Natural killer cell (primary cell): ENCODE measurements around the gene ABCB9. TPM values are rescaled to one million over a fixed set of nuclear protein-coding genes. Genes with fewer than 3 reads are reported as not detected.
A peak's percentile ranks its signal among the peaks of the same experiment; 100 is the strongest.

Experiments used
- ATAC-seq, 3 donors: fragments of 150-1000 bp in 2 of 3; fragments of 200-7000 bp in 1 of 3; cut with Tn5 transposase; 1 replicate in 1 of 3; 2 replicates in 2 of 3; pipeline ENCODE4 v1.10.0; 2021; ENCODE audit warnings: mild to moderate bottlenecking in 2 of 3, moderate library complexity in 2 of 3
- DNase-seq, 2 donors: peaks; one replicate each; pipeline versions ENCODE4 v3.0.0 to v3.0.0-alpha.2; 2013 to 2021; ENCODE audit warnings: mixed read lengths in 1 of 2
- H3K27ac ChIP-seq: one replicate; pipeline ENCODE4 v1.5.1; 2013; ENCODE audit warnings: mild to moderate bottlenecking, low read length
- H3K27me3 ChIP-seq: one replicate; pipeline ENCODE4 v1.6.1; 2013; ENCODE audit warnings: low read length; ENCODE audit not compliant: control insufficient read depth, insufficient read depth
- H3K36me3 ChIP-seq: one replicate; pipeline ENCODE4 v1.6.1; 2013; ENCODE audit warnings: low read length; ENCODE audit not compliant: control insufficient read depth, insufficient read depth
- H3K4me1 ChIP-seq: one replicate; pipeline ENCODE4 v1.6.1; 2013; ENCODE audit warnings: low read length; ENCODE audit not compliant: control insufficient read depth, insufficient read depth
- H3K4me3 ChIP-seq: one replicate; pipeline ENCODE4 v1.5.1; 2013; ENCODE audit warnings: low read length
- H3K9me3 ChIP-seq: one replicate; pipeline ENCODE4 v1.6.1; 2013; ENCODE audit warnings: low read length; ENCODE audit not compliant: control insufficient read depth, insufficient read depth
- H3K27ac Mint-ChIP-seq, 2 donors: one replicate each; pipeline ENCODE4 v1.8.0; 2022; ENCODE audit warnings: mild to moderate bottlenecking in 2 of 2, mixed read lengths in 2 of 2, moderate library complexity in 1 of 2
- H3K27me3 Mint-ChIP-seq, 2 donors: one replicate each; pipeline ENCODE4 v1.8.0; 2022; ENCODE audit warnings: low read depth in 2 of 2, mixed read lengths in 2 of 2
- H3K36me3 Mint-ChIP-seq: one replicate; pipeline ENCODE4 v1.8.0; 2022; ENCODE audit warnings: mixed read lengths
- H3K4me1 Mint-ChIP-seq, 2 donors: one replicate each; pipeline ENCODE4 v1.8.0; 2022; ENCODE audit warnings: mixed read lengths in 2 of 2
- H3K4me3 Mint-ChIP-seq: one replicate; pipeline ENCODE4 v1.8.0; 2022; ENCODE audit warnings: mild to moderate bottlenecking, moderate library complexity, mixed read lengths
- H3K9me3 Mint-ChIP-seq, 2 donors: one replicate each; pipeline ENCODE4 v1.8.0; 2022; ENCODE audit warnings: mixed read lengths in 2 of 2
- CTCF ChIP-seq: fragments of 200-600 bp; IDR thresholded peaks from one replicate; pipeline ENCODE4 v1.8.0; 2022; ENCODE audit warnings: antibody characterized with exemption
- WGBS: methylation state at CpG from one replicate; pipeline ENCODE4 v1.1.7; 2013; ENCODE audit warnings: missing lambda C conversion rate; ENCODE audit not compliant: insufficient coverage; 5-methylcytosine and 5-hydroxymethylcytosine counted together
- intact Hi-C: fragments of 100-400 bp; cut with micrococcal nuclease; formaldehyde crosslinking; loops from one replicate; pipeline ENCODE4 v1.14.2; 2022
- total RNA-seq, 4 donors: library from RNA; stranded (reverse); fragments of 120-200 nt in 1 of 4; gene quantifications; one replicate each; pipeline versions ENCODE4 v1.2.3 to v1.2.4, GENCODE V29; 2013 to 2022

Gene ABCB9
- total RNA-seq, 3 donors from 2014 or later (not counting 1 experiment from before 2014, with no cell fraction given) = 2.4 to 4.0 (median 3.3) TPM

GRCh38 chr12:122983789-122984515, 17.7 kb upstream of the ABCB9 start:
- DNase-seq = no peak
- intact Hi-C loops = loop anchor here (5.0 kb wide), 1 partner anchor 168 kb away; the partner anchor contains the start of gene PITPNM2
- H3K36me3 Mint-ChIP-seq = no peaks in the 10 kb centered on the region
- no peaks in the 10 kb centered on the region for H3K9me3 ChIP-seq
- no peaks in the 10 kb centered on the region for H3K27me3 ChIP-seq
- peak overlapping the region; percentile 58 to 79 for H3K27ac Mint-ChIP-seq
- no peaks in the 10 kb centered on the region for H3K9me3 Mint-ChIP-seq
- WGBS = 46% methylated on average over 9 of the region's 9 CpGs
- TF ChIP-seq CTCF = no peak
- H3K4me1 ChIP-seq = peaks cover 56% of the 10 kb centered on the region
- no peak overlapping the region for H3K27ac ChIP-seq
- H3K4me3 ChIP-seq = no peak overlapping the region
- H3K4me3 Mint-ChIP-seq = peak overlapping the region; percentile 59
- H3K27me3 Mint-ChIP-seq = no peaks in the 10 kb centered on the region
- peaks cover 31% of the 10 kb centered on the region for H3K36me3 ChIP-seq
- ATAC-seq = no peak
- H3K4me1 Mint-ChIP-seq = peaks cover 28 to 43% of the 10 kb centered on the region in 2 donors

GRCh38 chr12:122982963-122983788, 16.9 kb upstream of the ABCB9 start:
- Histone ChIP-seq H3K9me3 (no peaks in the 10 kb centered on the region), H3K4me1 (peaks cover 57% of the 10 kb centered on the region), H3K27ac (no peak overlapping the region), H3K4me3 (no peak overlapping the region), H3K27me3 (no peaks in the 10 kb centered on the region), H3K36me3 (peaks cover 26% of the 10 kb centered on the region)
- H3K4me1 Mint-ChIP-seq = peaks cover 28 to 44% of the 10 kb centered on the region in 2 donors
- peak overlapping the region; percentile 58 to 79 for H3K27ac Mint-ChIP-seq
- WGBS = 89% methylated on average over 21 of the region's 21 CpGs
- H3K9me3 Mint-ChIP-seq = no peaks in the 10 kb centered on the region
- H3K27me3 Mint-ChIP-seq = no peaks in the 10 kb centered on the region
- no peaks in the 10 kb centered on the region for H3K36me3 Mint-ChIP-seq
- ATAC-seq = no peak
- intact Hi-C loops = loop anchor here (5.0 kb wide), 1 partner anchor 169 kb away; the partner anchor contains the start of gene PITPNM2
- DNase-seq = no peak
- TF ChIP-seq CTCF = no peak
- H3K4me3 Mint-ChIP-seq = peak overlapping the region; percentile 59

- intact Hi-C loops = loop anchor here (5.0 kb wide), 1 partner anchor 170 kb away; the partner anchor contains the start of gene PITPNM2
- Histone ChIP-seq H3K4me1 (peaks cover 60% of the 10 kb centered on the region), H3K9me3 (no peaks in the 10 kb centered on the region), H3K27me3 (no peaks in the 10 kb centered on the region), H3K4me3 (no peak overlapping the region), H3K36me3 (peaks cover 21% of the 10 kb centered on the region), H3K27ac (no peak overlapping the region)
- Mint-ChIP-seq H3K36me3 (no peaks in the 10 kb centered on the region), H3K9me3 (no peaks in the 10 kb centered on the region), H3K4me3 (peak overlapping the region; percentile 40), H3K27ac (peak overlapping the region; percentile 58 to 64), H3K27me3 (no peaks in the 10 kb centered on the region), H3K4me1 (peaks cover 28 to 50% of the 10 kb centered on the region in 2 donors)
- ATAC-seq (no peak), DNase-seq (no peak)
- 83% methylated on average over 11 of the region's 11 CpGs for WGBS
- TF ChIP-seq CTCF = no peak
Measured at GRCh38 chr12:122982477-122982815, 16.2 kb upstream of the ABCB9 start.
